Hypothalamus (tissue), 51 donors: ENCODE measurements around the gene SUPT16H.
A peak's percentile ranks its signal among the peaks of the same experiment; 100 is the strongest.
"Not testable (repeated sequence)": the region's sequence is repeated elsewhere in the genome, so short reads cannot be mapped to it uniquely, and the experiment has no call there.

Source experiments
- DNase-seq, 51 donors: peaks; one replicate each; lab custom pipeline; 2025; lab: John Stamatoyannopoulos, UW

SUPT16H gene

DNA sequence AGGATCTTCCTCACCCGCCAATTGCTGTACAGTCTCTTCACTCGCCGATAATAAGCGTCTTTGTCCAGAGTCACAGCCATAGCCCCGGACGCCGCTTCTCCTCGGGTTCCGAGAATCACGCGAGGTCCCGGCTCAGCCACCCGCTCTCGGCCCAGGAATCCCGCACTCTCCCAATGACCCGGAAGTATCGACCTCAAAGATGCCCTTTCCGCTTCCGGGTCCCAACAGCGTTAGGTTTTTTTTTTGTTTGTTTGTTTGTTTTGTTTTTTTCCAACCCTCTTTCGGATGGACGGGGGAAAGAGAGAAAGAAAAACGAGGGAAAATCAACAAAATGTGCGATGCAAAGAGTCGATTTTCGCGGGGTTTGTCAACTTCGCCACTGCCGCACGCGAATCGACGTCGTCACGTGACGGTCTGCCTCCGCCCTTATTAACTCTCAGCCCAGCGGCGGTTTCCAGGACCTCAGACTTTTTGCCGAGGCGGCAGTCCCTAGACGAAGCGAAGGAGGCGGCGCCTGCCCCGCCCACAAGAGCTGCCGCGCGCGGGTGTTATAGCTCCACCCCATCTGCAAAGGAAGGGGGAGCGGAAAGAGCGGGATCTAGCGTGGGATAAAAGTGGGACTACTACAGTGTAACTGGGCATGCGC lies at the start of gene SUPT16H:
SUPT16H (minus strand) TSS at position 172 of the 646 bp plus-strand sequence; CDS start at position 80, 92 bp downstream.
- peak; percentile 39 to 96 (median 85) for DNase-seq

DNA sequence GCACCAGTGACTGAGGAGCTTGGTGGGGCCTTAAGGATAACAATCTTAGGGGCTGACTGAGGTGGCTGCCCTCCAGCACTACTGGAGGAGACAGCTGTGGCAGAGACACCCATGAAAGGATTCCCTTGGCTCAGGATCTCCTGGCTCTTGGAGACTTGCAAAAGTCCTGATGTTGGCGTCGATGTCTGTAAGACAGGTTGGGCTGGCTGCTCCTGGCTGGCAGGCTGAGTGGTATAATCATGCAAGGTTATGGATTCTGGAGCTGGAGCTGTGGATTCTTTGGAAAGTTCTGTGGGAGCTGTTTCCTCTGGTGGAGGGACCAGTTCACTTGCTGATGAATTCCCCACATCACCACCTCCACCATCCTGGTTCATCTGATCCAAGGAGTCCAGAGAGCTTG lies 47.3 kb upstream of the SUPT16H start:
- DNase-seq, result no peak

DNA sequence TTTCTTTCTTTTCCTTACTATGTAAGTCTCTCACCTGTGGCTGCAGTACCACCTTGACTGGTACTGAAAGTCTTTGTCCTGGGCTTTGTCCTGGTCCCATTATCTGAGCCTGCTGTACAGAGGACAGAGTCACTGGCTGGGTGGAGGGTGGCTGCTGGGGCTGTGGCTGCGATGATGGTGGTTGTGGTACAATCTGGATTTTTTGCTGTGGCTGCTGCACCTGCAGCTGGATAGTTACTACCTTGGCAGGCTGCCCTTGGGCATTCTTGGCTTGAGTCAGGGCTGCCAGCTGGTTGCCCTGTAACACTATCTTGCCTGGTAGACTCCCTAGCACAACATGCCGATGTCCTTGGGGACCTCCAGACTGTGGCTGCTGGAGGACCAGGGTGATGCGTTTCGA lies 45.1 kb upstream of the SUPT16H start:
- peak in 1 of 51 donors; percentile 0 for DNase-seq

DNA sequence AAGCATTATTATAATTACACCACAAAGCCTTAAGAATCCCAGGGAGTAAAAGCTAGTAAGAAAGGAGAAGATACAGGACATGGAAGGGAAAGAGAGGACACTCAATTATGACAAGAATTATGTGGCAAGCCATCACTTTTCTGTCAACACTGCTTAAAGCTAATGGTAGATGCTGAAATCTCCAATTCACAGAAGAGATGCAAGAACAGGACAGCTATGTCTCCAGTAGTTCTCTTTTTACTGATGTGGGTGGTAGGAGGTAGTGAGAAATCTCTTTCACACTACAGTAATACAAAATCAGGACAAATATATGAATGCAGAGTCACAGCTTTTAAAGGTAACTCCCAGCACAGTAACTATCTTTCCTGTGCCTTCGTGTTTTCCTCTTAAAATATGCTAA lies 42.9 kb upstream of the SUPT16H start:
- no peak for DNase-seq

DNA sequence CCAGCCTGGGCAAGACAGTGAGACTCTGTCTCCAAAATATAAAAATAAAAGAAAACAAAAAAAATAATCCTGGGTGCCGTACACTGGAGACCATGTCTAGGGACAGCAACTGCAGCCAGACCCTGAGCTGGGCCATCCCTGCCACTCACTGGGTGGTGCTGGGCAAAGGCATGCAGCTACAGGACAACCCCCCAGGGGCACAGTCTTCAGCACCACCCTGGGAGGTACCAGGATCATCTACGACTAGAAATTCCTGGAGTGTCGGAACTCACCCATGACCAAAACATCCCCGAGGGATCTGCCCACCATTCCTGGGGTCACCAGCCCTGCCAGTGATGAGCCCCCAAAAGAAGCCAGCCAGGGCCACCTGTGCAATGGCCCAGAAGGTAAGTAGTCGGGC lies 35.7 kb upstream of the SUPT16H start:
- DNase-seq, result no peak

DNA sequence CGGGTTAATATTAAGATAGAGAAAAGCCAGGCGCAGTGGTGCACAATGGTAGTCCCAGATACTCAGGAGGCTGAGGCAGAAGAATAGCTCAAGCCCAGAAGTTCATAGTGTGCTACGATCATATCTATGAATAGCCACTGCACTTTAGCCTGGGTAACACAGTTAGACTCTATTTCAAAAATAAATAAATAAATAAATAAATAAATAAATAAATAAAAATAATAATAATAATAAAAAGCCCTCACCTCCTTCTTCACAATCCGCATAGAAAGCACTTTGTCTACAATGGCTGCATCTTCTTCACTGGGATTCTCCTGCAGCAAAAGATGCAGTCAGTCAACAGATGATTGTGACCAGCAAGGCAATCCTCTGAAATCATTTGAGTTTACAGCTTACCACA lies 31.5 kb upstream of the SUPT16H start:
- no peak for DNase-seq

DNA sequence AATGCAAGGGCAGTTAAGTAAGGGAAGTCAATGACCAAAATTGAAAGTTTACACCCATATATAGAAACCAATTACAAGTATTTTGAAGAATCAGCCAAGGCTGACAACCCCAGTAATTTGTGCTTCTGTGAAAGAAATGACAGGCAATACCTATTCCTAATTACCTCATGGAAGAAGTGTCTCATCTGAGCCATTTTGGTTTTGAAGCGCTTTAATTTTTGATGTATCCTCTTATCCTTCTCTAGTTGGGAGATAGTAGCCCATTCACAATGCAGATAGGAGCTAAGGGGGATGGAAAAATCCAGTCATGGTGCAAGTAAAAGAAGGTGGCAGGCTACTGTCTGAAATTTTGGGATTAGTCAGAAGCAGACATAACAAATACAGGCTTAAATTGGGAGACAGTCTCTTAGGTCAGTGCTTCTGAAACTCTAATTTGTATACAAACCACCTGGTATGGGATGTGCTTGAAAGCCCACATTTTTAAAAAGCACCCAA lies 30.4 kb upstream of the SUPT16H start:
- no peak for DNase-seq

DNA sequence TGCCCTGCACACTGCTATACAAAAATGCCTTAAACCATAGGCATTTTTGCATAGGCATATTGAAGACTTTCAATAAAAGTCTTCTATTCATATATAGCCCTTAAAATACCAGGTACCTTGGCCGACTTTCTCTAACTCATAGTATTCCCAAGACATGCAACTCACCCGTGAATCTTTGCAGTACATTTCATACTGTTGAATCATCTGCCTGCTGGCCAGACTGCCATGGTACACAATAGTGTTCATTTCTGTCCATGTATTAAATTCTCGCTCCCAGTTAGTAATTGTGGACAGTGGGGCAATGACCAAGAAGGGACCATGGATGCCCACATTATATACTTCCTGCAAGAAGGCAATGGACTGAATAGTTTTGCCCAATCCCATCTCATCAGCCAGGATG lies 24.3 kb upstream of the SUPT16H start:
- DNase-seq, result no peak

DNA sequence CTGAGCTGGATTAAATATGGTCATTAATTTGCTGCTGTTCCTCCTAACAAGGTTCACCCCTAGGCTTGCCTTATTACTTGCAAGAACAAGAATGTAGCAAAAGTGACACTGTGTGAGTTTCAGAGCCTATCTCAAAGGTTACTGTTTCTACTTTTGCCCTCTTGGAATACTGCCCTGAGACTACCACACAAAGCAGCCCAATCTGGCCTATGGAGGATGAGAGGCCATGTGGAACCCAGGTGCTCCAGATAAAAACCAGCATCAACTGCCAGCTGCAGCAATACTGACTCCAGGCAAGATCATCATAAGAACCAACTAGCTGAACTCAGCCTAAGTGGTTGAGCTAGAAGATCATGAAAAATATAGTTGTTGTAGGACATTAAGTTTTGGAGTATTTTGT lies 22.4 kb upstream of the SUPT16H start:
- DNase-seq, result no peak

DNA sequence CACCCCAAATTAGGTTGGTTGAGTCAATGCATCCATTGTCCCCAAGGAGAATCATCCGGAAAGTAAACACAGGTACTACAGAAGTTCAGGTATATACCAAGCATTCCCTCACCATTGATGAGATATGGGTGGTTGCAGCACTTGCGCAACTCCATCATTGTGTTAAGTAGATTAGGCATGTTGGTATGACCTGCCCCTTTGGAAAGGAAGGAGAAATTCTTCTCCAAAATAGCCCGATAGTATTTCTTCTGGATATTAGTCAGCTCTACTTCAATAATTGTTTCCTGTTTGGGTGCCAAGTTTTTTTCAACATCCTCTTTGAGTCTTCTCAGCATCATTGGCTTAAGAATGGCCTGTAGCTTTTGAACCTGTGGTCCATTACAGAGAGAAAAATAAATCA lies 21.3 kb upstream of the SUPT16H start:
- no peak for DNase-seq

DNA sequence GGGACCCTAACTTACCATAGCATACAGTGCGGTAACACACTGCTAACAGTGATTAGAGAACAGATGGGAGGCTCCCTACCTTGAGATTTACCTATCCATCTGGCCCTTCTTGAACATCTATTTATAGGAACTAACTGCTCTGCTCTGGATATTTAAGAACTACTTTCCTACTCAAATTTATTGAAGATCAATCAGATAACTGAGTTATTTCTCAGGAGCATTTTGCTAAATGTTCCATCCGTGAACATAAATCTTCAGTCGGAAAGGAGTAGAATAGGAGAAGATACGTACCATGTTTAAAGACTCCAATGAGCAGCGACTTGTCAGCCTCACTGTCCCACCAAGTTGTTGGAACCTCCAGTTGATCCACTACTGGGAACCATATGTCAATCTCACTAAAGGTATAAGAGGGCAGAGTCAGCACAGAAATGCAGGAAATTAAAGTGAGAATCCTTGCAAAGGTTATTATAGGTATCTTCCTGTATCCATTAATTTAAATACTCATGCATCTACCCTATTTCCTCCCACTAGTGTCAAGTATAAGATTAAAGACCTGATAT lies 15.6 kb upstream of the SUPT16H start:
- DNase-seq, result no peak

DNA sequence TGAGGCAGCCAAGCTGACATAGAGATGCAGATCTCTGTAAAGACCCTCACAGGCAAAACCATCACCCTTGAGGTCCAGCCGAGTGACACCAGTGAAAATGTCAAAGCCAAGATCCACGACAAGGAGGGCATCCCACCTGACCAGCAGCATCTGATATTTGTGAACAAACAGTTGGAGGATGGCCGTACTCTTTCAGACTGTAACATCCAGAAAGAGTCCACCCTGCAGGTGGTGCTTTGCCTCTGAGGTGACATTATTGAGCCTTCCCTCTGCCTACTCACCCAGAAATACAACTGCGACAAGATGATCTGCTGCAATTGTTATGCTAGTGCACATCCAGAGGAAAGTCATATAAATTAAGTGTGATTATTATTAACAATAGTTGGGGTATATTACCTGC lies 15.1 kb upstream of the SUPT16H start:
- DNase-seq, result no peak

DNA sequence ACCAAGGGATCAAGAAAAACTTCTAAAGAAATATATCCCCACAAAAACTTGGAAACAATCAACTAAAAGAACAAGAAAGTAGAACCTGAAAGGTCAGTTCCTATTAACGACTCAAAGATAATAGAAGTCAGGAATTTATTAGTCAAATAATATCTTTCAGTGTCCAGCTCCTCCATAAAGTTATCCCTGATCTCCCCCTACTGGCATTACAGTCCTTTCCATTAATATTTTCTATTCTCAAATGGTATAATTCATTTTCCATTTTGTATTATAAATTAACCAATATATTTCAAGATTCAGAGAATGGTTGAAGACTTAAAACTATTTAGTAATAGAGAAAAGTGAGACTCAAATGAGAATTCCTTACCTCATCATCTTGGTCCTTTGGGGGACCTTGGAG lies 11.6 kb upstream of the SUPT16H start:
- DNase-seq, result no peak

DNA sequence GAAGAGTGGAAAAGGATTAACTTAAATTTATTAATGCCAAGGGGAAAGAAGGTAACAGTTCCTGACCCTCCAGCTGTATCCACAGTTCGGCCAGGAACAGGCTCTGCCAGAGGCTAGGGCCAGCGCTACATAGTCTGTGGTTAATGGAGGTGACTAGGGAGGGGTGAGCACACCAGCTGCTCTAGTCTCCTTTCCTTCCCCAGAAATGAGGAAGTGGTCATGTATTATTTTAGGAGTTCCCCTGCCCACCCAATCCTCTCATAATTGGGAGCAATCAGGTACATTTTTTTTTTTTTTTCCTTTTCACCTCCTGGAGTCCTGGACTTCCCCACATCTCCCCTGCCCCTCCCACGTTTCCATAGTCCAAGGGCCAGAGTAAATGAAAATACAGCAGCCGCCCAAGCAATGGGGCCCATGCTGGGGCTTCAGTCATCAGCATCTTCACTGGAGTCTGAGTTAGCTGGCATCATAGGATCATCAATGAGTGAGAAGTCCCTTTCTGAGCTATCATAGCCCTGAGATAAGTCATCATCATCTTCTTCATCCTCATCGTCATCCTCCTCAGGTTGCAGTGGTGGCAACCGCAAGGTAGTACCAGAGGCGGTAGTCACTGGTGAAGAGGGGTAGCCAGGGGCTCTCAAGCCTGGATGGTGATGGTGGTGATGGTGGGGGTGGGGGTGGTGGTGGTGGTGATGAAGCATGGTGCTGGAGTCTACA lies 1.5 kb upstream of the SUPT16H start:
- DNase-seq, result peak in 1 of 51 donors; percentile 2

DNA sequence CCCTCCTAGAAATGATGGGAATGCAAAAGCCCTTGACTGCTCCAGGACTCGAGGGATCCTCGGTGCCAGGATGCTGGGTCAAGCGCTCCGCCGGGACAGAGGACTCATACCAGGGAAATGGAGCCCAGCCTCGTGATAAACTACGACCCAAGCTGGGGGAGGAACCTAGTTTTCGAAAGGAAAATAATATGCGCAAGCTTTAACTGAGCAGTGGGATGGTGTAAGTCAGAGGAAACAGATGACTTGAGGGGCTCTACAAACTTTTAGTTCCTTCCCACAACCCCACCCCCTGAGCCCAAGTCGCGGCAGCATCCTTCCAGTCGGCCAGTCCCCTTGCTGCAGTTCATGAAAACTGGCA lies 654 bp upstream of the SUPT16H start:
- no peak for DNase-seq

DNA sequence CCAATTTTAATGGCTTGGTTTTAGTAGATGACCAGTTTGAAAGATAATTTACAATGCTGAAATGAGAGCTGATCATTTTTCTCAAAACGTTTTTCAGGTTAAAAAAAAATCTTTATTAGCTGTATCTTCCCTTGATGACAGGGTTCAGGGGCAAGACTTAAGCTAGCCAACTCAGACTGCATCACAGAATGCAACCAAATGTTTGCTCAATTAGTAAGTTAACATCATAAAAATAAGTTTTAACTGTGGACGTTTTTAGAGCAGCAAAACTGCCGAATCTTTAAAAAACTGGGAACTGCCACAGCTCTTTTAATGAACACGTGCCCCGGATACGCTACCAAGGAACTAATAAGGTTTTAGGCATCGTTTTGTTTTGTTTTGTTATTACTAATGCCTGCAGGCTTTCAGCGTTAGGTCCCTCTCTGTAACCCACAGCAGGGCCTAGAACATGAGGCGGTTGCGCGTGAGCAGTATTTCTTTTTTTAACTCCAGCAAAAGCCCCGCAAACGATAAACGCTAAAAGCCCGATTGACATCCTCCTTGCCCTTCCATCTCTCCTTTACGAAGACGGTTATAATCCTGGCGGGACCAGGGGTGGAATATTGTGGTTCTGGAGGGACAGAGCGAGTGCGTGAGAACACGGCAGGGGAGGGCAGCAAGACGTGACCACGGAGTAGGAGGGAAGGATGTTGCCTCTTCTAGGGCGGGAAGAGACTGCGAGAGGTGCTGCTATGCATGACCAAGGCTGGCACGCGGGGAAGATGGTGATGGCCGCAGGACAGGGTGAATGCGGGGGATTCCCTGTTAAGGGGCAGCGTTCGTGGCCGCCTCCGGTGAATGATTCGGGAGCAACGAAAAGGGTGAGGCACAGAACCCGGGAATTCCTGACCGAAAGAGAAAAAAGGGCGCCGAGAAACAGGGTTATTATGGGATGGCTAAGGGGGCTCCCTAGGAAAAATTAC lies 652 bp downstream of the SUPT16H start:
- DNase-seq, result peak in 24 of 51 donors; percentile 2 to 54 (median 32)

DNA sequence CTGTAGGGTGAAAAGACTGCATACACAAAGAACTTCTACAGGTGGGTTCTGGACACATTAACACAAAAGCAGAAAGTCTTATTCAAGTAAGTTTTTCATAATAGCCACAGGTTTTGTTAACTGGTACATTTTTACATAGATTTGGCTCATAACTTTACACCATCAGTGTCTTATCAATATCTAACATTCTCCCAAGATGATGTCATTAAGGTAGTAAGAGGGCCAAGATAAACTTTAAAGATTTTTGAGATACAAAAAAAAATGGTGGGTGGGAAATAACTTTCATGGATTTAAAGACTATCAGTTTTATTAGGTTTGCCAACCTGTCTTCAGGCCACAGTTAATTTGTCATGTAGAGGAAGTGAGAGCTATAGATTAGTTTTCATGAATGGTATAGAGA lies 1.7 kb downstream of the SUPT16H start:
- no peak for DNase-seq

DNA sequence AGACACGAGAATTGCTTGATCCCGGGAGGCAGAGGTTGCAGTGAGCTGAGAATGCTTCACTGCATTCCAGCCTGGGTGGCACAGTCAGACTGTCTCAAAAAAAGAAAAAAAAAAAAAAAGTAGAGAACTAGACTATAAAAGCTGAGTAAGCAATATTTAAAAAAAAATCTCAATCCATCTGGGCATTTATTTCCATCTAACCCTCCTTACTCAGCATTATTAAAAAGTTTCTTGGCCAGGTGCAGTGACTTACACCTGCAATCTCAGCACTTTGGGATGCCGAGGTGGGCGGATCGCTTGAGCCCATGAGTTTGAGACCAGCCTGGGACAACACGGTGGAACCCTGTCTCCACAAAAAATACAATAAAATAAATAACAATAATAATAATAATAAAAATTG lies 4.5 kb downstream of the SUPT16H start:
- DNase-seq, result no peak

DNA sequence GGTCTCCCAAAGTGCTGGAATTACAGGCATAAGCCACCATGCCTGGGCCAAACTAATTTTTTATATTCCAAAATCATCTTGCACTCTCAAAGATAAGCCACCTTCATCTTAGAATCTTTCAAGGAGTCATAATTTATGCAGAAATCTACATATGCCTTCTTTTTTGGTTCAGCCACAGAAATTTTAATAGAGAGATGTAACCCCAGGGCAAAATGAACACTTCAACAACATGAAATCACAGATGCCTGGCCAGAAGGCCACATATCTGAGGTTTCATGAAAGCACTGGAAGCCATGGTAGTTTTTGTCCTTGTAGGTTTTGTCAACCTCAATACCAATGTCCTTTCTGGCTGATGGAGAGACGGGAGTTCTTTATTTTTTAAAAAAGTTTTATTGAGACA lies 9.8 kb downstream of the SUPT16H start:
- no peak for DNase-seq

DNA sequence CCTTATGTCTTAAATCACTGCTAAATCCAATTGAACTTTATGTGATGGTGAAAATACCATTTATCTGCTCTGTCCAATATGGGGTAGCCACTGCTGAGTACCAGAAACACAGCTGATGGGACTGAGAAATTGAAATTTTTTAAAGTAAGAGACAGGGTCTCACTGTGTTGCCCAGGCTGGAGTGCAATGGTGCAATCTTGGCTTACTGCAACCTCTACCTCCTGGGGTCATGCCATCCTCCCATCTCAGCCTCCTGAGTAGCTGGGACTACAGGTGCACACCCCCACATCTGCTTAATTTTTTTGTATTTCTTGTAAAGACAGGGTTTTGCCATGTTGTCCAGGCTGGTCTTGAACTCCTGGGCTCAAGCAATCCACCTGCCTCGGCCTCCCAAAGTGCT lies 11.0 kb downstream of the SUPT16H start:
- not testable (repeated sequence) for DNase-seq
